ENCODE results near the gene SUGCT.

SUGCT gene

GRCh38 chr7:40733114-40733513 lies 598.3 kb downstream of the SUGCT start:
- DNase-seq (ENCODE audit: low read depth) = no peak

- DNase-seq (ENCODE audit: low read depth) = no peak
Measured at GRCh38 chr7:40733578-40733977, 598.8 kb downstream of the SUGCT start.

- no peak for DNase-seq (ENCODE audit: low read depth)
Measured at GRCh38 chr7:40739257-40739656, 604.5 kb downstream of the SUGCT start.

GRCh38 chr7:40742270-40742669 lies 607.5 kb downstream of the SUGCT start:
- no peak for DNase-seq (ENCODE audit: low read depth)

- DNase-seq (ENCODE audit: low read depth) = no peak
Measured at GRCh38 chr7:40746841-40747556, 612.2 kb downstream of the SUGCT start.

- no peak for DNase-seq (ENCODE audit: low read depth)
Measured at GRCh38 chr7:40747856-40748255, 613.1 kb downstream of the SUGCT start.

GRCh38 chr7:40749877-40750276 lies 615.1 kb downstream of the SUGCT start:
- DNase-seq (ENCODE audit: low read depth) = no peak

GRCh38 chr7:40753455-40753854 lies 618.6 kb downstream of the SUGCT start:
- no peak for DNase-seq (ENCODE audit: low read depth)

- DNase-seq (ENCODE audit: low read depth) = no peak
Measured at GRCh38 chr7:40755438-40755837, 620.6 kb downstream of the SUGCT start.

- no peak for DNase-seq (ENCODE audit: low read depth)
Measured at GRCh38 chr7:40757109-40757508, 622.3 kb downstream of the SUGCT start.

GRCh38 chr7:40758590-40758989 lies 623.8 kb downstream of the SUGCT start:
- no peak for DNase-seq (ENCODE audit: low read depth)

- DNase-seq (ENCODE audit: low read depth) = no peak
Measured at GRCh38 chr7:40760293-40760964, 625.6 kb downstream of the SUGCT start.

- no peak for DNase-seq (ENCODE audit: low read depth)
Measured at GRCh38 chr7:40760987-40761386, 626.2 kb downstream of the SUGCT start.

GRCh38 chr7:40761762-40762560 lies 627.2 kb downstream of the SUGCT start:
- DNase-seq (ENCODE audit: low read depth) = no peak

- DNase-seq (ENCODE audit: low read depth) = no peak
Measured at GRCh38 chr7:40763319-40764287, 628.8 kb downstream of the SUGCT start.

GRCh38 chr7:40765639-40766038 lies 630.8 kb downstream of the SUGCT start:
- DNase-seq (ENCODE audit: low read depth) = no peak

GRCh38 chr7:40772096-40772495 lies 637.3 kb downstream of the SUGCT start:
- DNase-seq (ENCODE audit: low read depth) = no peak

GRCh38 chr7:40773656-40774055 lies 638.9 kb downstream of the SUGCT start:
- DNase-seq (ENCODE audit: low read depth) = no peak

GRCh38 chr7:40775877-40776276 lies 641.1 kb downstream of the SUGCT start:
- DNase-seq (ENCODE audit: low read depth) = no peak

GRCh38 chr7:40777730-40778312 lies 643.0 kb downstream of the SUGCT start:
- no peak for DNase-seq (ENCODE audit: low read depth)

- DNase-seq (ENCODE audit: low read depth) = no peak
Measured at GRCh38 chr7:40780460-40780859, 645.7 kb downstream of the SUGCT start.
